GM12878 (cell line): Measurements from ENCODE around the gene AMHR2. TPM values are rescaled to one million over a fixed set of nuclear protein-coding genes. Genes with fewer than 3 reads are reported as not detected.
A peak's percentile ranks its signal among the peaks of the same experiment; 100 is the strongest.
"Not testable (repeated sequence)": the region's sequence is repeated elsewhere in the genome, so short reads cannot be mapped to it uniquely, and the experiment has no call there.

Experiments used
- ATAC-seq: fragments of 200-7000 bp; cut with Tn5 transposase; 3 replicates; pipeline ENCODE4 v1.9.1; 2020; ENCODE audit warnings: mild to moderate bottlenecking, moderate library complexity
- BruUV-seq: library from RNA; stranded (reverse); fragments of 400-500 nt; replicated peaks from 2 replicates; lab custom pipeline; 2021; lab: Mats Ljungman, UMichigan
- CTCF ChIA-PET: fragments of 300-600 bp; sonication (Branson Sonifier 250); formaldehyde crosslinking; extraction: SDS; loops from one replicate; lab custom pipeline; 2021; ENCODE audit warnings: inconsistent platforms; lab: Yijun Ruan, JAX
- POLR2A ChIA-PET: fragments of 350-600 bp; formaldehyde crosslinking; extraction: SDS; loops from one replicate; lab custom pipeline; 2021; ENCODE audit warnings: inconsistent platforms; lab: Charles Lee
- RAD21 ChIA-PET: fragments of 300-600 bp; sonication (Branson Sonifier 250); formaldehyde crosslinking; loops from one replicate; lab custom pipeline; 2023; ENCODE audit warnings: antibody characterized with exemption; ENCODE audit not compliant: unreplicated experiment; lab: Charles Lee
- SMC1A ChIA-PET: fragments of 300-600 bp; sonication (Branson Sonifier 250); formaldehyde crosslinking; loops from one replicate; lab custom pipeline; 2023; ENCODE audit not compliant: unreplicated experiment, uncharacterized antibody; lab: Charles Lee
- DNase-seq: peaks from one replicate; pipeline ENCODE4 v3.0.0-alpha.2; 2011; ENCODE audit warnings: low read depth, low spot score
- FAIRE-seq: peaks from 3 replicates; lab custom pipeline; 2011; peaks lifted over from hg19 to GRCh38; lab: Jason Lieb, UNC
- H2AFZ ChIP-seq: 2 replicates; pipeline ENCODE4 v1.6.0; 2011; ENCODE audit warnings: low read depth, low read length, control low read depth; ENCODE audit not compliant: control insufficient read depth
- H3K27ac ChIP-seq: 2 replicates; pipeline ENCODE4 v1.5.1; 2011; ENCODE audit warnings: control low read depth; ENCODE audit not compliant: control insufficient read depth, insufficient read depth
- H3K27me3 ChIP-seq, 2 experiments: replicated peaks in 1 of 2; 2 replicates each; pipeline versions ENCODE4 v1.6.0 to v1.6.1; 2011; ENCODE audit warnings: low read length in 1 of 2; ENCODE audit not compliant: control insufficient read depth in 2 of 2, insufficient read depth in 2 of 2
- H3K36me3 ChIP-seq, 2 experiments: 2 replicates each; pipeline ENCODE4 v1.5.1; 2011; ENCODE audit warnings: low read length in 1 of 2; ENCODE audit not compliant: control insufficient read depth in 2 of 2, insufficient read depth in 2 of 2
- H3K4me1 ChIP-seq: 2 replicates; pipeline ENCODE4 v1.6.1; 2011; ENCODE audit warnings: mild to moderate bottlenecking, low read length, moderate library complexity, mixed read lengths; ENCODE audit not compliant: control insufficient read depth, insufficient read depth
- H3K4me2 ChIP-seq: 2 replicates; pipeline ENCODE4 v1.6.0; 2011; ENCODE audit warnings: control low read depth; ENCODE audit not compliant: control insufficient read depth, insufficient read depth
- H3K4me3 ChIP-seq: fragments of 200-600 bp; sonication (generic); 2 replicates; pipeline ENCODE4 v1.5.1; 2016
- H3K79me2 ChIP-seq: 2 replicates; pipeline ENCODE4 v1.6.0; 2011; ENCODE audit warnings: low read length; ENCODE audit not compliant: control insufficient read depth, insufficient read depth
- H3K9ac ChIP-seq: 2 replicates; pipeline ENCODE4 v1.8.0; 2011; ENCODE audit warnings: low read length, control low read depth, mixed read lengths; ENCODE audit not compliant: control insufficient read depth, insufficient read depth
- H3K9me3 ChIP-seq: replicated peaks from 3 replicates; pipeline ENCODE4 v1.5.1; 2011; ENCODE audit warnings: mild to moderate bottlenecking, low read length; ENCODE audit not compliant: control insufficient read depth, insufficient read depth
- H4K20me1 ChIP-seq: 2 replicates; pipeline ENCODE4 v1.6.0; 2011; ENCODE audit not compliant: control insufficient read depth, insufficient read depth
- ATF7 ChIP-seq: fragments of 450-650 bp; IDR thresholded peaks from 2 replicates; pipeline ENCODE4 v1.6.1; 2016; ENCODE audit warnings: low read depth, mild to moderate bottlenecking
- CREM ChIP-seq: IDR thresholded peaks from 2 replicates; pipeline ENCODE4 v1.6.1; 2014; ENCODE audit warnings: antibody characterized with exemption, low read depth
- EED ChIP-seq: sonication (generic); IDR thresholded peaks from 2 replicates; pipeline ENCODE4 v1.6.1; 2016; ENCODE audit warnings: antibody characterized with exemption, low read depth
- EP300 ChIP-seq, 2 experiments: fragments of 150-350 bp in 1 of 2; IDR thresholded peaks; 2 replicates each; pipeline ENCODE4 v1.6.1; 2011 to 2012; ENCODE audit warnings: low read depth in 2 of 2, low read length in 2 of 2, borderline replicate concordance in 1 of 2, improper control_type of control experiment in 1 of 2, inconsistent platforms in 1 of 2; ENCODE audit not compliant: control insufficient read depth in 1 of 2
- FOXM1 ChIP-seq: IDR thresholded peaks from 2 replicates; pipeline ENCODE4 v1.6.1; 2012; ENCODE audit warnings: low read depth, mild to moderate bottlenecking, inconsistent platforms, low read length, moderate library complexity
- IKZF2 ChIP-seq, 2 experiments: fragments of 450-650 bp; IDR thresholded peaks; 2 replicates each; pipeline ENCODE4 v1.6.1; 2017; ENCODE audit warnings: mild to moderate bottlenecking in 2 of 2, moderate library complexity in 2 of 2
- JUNB ChIP-seq: IDR thresholded peaks from 2 replicates; pipeline ENCODE4 v1.6.1; 2016; ENCODE audit warnings: antibody characterized with exemption, mild to moderate bottlenecking
- NBN ChIP-seq: fragments of 450-650 bp; IDR thresholded peaks from 2 replicates; pipeline ENCODE4 v1.6.1; 2016
- PAX5 ChIP-seq: IDR thresholded peaks from 2 replicates; pipeline ENCODE4 v1.6.1; 2011; ENCODE audit warnings: low read depth, low read length, borderline replicate concordance
- PML ChIP-seq: IDR thresholded peaks from 2 replicates; pipeline ENCODE4 v1.6.1; 2012; ENCODE audit warnings: low read length, inconsistent platforms
- RUNX3 ChIP-seq: IDR thresholded peaks from 2 replicates; pipeline ENCODE4 v1.6.1; 2012; ENCODE audit warnings: low read length, inconsistent platforms
- SPI1 ChIP-seq: IDR thresholded peaks from 2 replicates; pipeline ENCODE4 v1.6.1; 2011; ENCODE audit warnings: low read depth, mild to moderate bottlenecking, low read length, moderate library complexity, borderline replicate concordance; ENCODE audit not compliant: insufficient read depth
- YY1 ChIP-seq: IDR thresholded peaks from 2 replicates; pipeline ENCODE4 v1.6.1; 2011; ENCODE audit warnings: low read depth, mild to moderate bottlenecking, low read length
- ZNF384 ChIP-seq: IDR thresholded peaks from 2 replicates; pipeline ENCODE4 v1.6.1; 2012; ENCODE audit warnings: low read depth, mild to moderate bottlenecking, low read length, improper control_type of control experiment, borderline replicate concordance
- WGBS: methylation state at CpG from one replicate; pipeline ENCODE4 v1.1.6; 2016; ENCODE audit warnings: low lambda C conversion rate; ENCODE audit not compliant: insufficient replicate concordance, insufficient coverage; ENCODE audit errors: missing lambda C conversion rate; 5-methylcytosine and 5-hydroxymethylcytosine counted together
- in situ Hi-C: fragments of 300-500 bp; cut with MboI; formaldehyde crosslinking; loops from 9 replicates; pipeline ENCODE4 v1.14.3; 2018; ENCODE audit warnings: mixed read lengths
- intact Hi-C: fragments of 100-400 bp; cut with micrococcal nuclease; formaldehyde crosslinking; loops from one replicate; pipeline ENCODE4 v1.14.2; 2022; ENCODE audit not compliant: unreplicated experiment
- polyA plus RNA-seq, 11 experiments: library from polyadenylated mRNA; depleted of rRNA in 4 of 11; unstranded in 6 of 11; stranded (reverse) in 5 of 11; fragments of >200 nt; fragmentation: Nextera tagmentation in 4 of 11; fragmentation: Illumina TruSeq in 1 of 11; extraction: Ambion mirVana in 4 of 11; extraction: Trizol in 1 of 11; gene quantifications; 1 replicate in 1 of 11; 2 replicates in 10 of 11; pipeline versions ENCODE4 v1.2.1 to v1.2.3, GENCODE V29; 2011 to 2016; ENCODE audit warnings: inconsistent platforms in 2 of 11, missing spikeins in 2 of 11, low read depth in 1 of 11
- total RNA-seq, 4 experiments: library from RNA; depleted of rRNA in 3 of 4; stranded (reverse); fragments of >200 nt in 3 of 4; fragmentation: Illumina TruSeq in 1 of 4; extraction: Trizol in 1 of 4; gene quantifications; 2 replicates each; pipeline versions ENCODE4 v1.2.1 to v1.2.3, GENCODE V29; 2013 to 2021
- TF ChIP-seq, protein P1 (sequence below): fragments of 450-650 bp; IDR thresholded peaks from 2 replicates; pipeline ENCODE4 v1.6.1; 2016; ENCODE audit warnings: mild to moderate bottlenecking
- TF ChIP-seq, protein P2 (sequence below): IDR thresholded peaks from 2 replicates; pipeline ENCODE4 v1.6.1; 2012; ENCODE audit warnings: low read length, inconsistent platforms
- TF ChIP-seq, protein P3 (sequence below): fragments of 450-650 bp; IDR thresholded peaks from 2 replicates; pipeline ENCODE4 v1.6.1; 2016; ENCODE audit warnings: mild to moderate bottlenecking
- TF ChIP-seq, protein P4 (sequence below): fragments of 450-650 bp; IDR thresholded peaks from 2 replicates; pipeline ENCODE4 v1.6.1; 2017; ENCODE audit warnings: low read depth, mild to moderate bottlenecking, moderate library complexity

The AMHR2 gene
- total and polyA plus RNA-seq, 10 of the 15 experiments (the other 5 are each of a cell fraction or from before 2014, with no cell fraction given) = 0.06 TPM; not detected in 9

- ChIA-PET POLR2A (interaction anchor here (1.0 to 2.7 kb wide), 10 partner anchors 11 to 84 kb away, joined by 3 to 24 read pairs (median 5); partner anchors contain the start of genes SP1 and TARBP2), SMC1A (interaction anchor here (0.6 to 5.7 kb wide), 13 partner anchors 11 to 97 kb away, joined by 3 to 64 read pairs (median 4); partner anchors contain the start of gene AAAS), CTCF (interaction anchor here (0.6 to 3.0 kb wide), 22 partner anchors 24 to 207 kb away, joined by 3 to 29 read pairs (median 4); partner anchors contain the start of genes AAAS, PRR13, SP1 and TARBP2), RAD21 (interaction anchor here (1.0 to 3.0 kb wide), 10 partner anchors 29 to 197 kb away, joined by 3 to 34 read pairs (median 8); partner anchors contain the start of genes AAAS, SP1 and TARBP2)
- H3K4me3 ChIP-seq, H3K36me3 ChIP-seq, FAIRE-seq, H3K9me3 ChIP-seq, BruUV-seq, H3K27me3 ChIP-seq, H4K20me1 ChIP-seq, intact Hi-C loops, H3K9ac ChIP-seq, in situ Hi-C loops, H3K79me2 ChIP-seq: not testable (repeated sequence)
- H3K4me2 ChIP-seq = peak overlapping the region; percentile 48; the same call in 1 of the 2 replicates
- peak; percentile 52 for ATAC-seq
- peak; percentile 51 for DNase-seq
- WGBS = 1% methylated on average over 9 of the region's 9 CpGs
- peak overlapping the region; percentile 15; the same call in 1 of the 2 replicates for H2AFZ ChIP-seq
- H3K4me1 ChIP-seq = peaks cover 22% of the 10 kb centered on the region
- H3K27ac ChIP-seq = peak overlapping the region; percentile 1; the same call in 1 of the 2 replicates
- TF ChIP-seq SPI1 (0 out of 2 replicates have a peak, but pooled peaks have one; percentile 13), PML (peak; percentile 58; the same call in 1 of the 2 replicates), YY1 (peak; percentile 56), EP300 (IDR thresholded peaks at IDR 0.05; ENCODE audit: borderline replicate concordance in 1 of 2, control insufficient read depth in 1 of 2, low read depth in 2 of 2, low read length in 2 of 2) (peak in 1 of 2 experiments; percentile 24; a peak in 1 of 4 replicates), CREM (peak; percentile 27; the same call in 1 of the 2 replicates), PAX5 (peak; percentile 84), JUNB (peak; percentile 33; the same call in 1 of the 2 replicates), ZNF384 (peak; percentile 86), EED (peak; percentile 15; the same call in 1 of the 2 replicates), FOXM1 (peak; percentile 42; the same call in 1 of the 2 replicates), RUNX3 (peak; percentile 79), NBN (peak; percentile 47; the same call in 1 of the 2 replicates), ATF7 (peak; percentile 68), IKZF2 (IDR thresholded peaks at IDR 0.05) (peak; percentile 78 to 89)
- TF ChIP-seq, protein P1, sequence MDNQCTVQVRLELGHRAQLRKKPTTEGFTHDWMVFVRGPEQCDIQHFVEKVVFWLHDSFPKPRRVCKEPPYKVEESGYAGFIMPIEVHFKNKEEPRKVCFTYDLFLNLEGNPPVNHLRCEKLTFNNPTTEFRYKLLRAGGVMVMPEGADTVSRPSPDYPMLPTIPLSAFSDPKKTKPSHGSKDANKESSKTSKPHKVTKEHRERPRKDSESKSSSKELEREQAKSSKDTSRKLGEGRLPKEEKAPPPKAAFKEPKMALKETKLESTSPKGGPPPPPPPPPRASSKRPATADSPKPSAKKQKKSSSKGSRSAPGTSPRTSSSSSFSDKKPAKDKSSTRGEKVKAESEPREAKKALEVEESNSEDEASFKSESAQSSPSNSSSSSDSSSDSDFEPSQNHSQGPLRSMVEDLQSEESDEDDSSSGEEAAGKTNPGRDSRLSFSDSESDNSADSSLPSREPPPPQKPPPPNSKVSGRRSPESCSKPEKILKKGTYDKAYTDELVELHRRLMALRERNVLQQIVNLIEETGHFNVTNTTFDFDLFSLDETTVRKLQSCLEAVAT = peak; percentile 66; the same call in 1 of the 2 replicates
- TF ChIP-seq, protein P2, sequence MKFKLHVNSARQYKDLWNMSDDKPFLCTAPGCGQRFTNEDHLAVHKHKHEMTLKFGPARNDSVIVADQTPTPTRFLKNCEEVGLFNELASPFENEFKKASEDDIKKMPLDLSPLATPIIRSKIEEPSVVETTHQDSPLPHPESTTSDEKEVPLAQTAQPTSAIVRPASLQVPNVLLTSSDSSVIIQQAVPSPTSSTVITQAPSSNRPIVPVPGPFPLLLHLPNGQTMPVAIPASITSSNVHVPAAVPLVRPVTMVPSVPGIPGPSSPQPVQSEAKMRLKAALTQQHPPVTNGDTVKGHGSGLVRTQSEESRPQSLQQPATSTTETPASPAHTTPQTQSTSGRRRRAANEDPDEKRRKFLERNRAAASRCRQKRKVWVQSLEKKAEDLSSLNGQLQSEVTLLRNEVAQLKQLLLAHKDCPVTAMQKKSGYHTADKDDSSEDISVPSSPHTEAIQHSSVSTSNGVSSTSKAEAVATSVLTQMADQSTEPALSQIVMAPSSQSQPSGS = peak; percentile 37; the same call in 1 of the 2 replicates
- TF ChIP-seq, protein P3, sequence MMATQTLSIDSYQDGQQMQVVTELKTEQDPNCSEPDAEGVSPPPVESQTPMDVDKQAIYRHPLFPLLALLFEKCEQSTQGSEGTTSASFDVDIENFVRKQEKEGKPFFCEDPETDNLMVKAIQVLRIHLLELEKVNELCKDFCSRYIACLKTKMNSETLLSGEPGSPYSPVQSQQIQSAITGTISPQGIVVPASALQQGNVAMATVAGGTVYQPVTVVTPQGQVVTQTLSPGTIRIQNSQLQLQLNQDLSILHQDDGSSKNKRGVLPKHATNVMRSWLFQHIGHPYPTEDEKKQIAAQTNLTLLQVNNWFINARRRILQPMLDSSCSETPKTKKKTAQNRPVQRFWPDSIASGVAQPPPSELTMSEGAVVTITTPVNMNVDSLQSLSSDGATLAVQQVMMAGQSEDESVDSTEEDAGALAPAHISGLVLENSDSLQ = peak; percentile 79
- TF ChIP-seq, protein P4, sequence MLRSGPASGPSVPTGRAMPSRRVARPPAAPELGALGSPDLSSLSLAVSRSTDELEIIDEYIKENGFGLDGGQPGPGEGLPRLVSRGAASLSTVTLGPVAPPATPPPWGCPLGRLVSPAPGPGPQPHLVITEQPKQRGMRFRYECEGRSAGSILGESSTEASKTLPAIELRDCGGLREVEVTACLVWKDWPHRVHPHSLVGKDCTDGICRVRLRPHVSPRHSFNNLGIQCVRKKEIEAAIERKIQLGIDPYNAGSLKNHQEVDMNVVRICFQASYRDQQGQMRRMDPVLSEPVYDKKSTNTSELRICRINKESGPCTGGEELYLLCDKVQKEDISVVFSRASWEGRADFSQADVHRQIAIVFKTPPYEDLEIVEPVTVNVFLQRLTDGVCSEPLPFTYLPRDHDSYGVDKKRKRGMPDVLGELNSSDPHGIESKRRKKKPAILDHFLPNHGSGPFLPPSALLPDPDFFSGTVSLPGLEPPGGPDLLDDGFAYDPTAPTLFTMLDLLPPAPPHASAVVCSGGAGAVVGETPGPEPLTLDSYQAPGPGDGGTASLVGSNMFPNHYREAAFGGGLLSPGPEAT = peak; percentile 89
Observed at GRCh38 chr12:53417291-53417816, 6.3 kb upstream of the AMHR2 start.
